SKM-1 (cell line): ENCODE data around the gene SCGB3A2.
"Not testable (repeated sequence)": the region's sequence is repeated elsewhere in the genome, so short reads cannot be mapped to it uniquely, and the experiment has no call there.

Experiments
- DNase-seq: peaks from one replicate; lab custom pipeline; 2025; ENCODE audit not compliant: unreplicated experiment; lab: John Stamatoyannopoulos, UW

Gene SCGB3A2

DNA sequence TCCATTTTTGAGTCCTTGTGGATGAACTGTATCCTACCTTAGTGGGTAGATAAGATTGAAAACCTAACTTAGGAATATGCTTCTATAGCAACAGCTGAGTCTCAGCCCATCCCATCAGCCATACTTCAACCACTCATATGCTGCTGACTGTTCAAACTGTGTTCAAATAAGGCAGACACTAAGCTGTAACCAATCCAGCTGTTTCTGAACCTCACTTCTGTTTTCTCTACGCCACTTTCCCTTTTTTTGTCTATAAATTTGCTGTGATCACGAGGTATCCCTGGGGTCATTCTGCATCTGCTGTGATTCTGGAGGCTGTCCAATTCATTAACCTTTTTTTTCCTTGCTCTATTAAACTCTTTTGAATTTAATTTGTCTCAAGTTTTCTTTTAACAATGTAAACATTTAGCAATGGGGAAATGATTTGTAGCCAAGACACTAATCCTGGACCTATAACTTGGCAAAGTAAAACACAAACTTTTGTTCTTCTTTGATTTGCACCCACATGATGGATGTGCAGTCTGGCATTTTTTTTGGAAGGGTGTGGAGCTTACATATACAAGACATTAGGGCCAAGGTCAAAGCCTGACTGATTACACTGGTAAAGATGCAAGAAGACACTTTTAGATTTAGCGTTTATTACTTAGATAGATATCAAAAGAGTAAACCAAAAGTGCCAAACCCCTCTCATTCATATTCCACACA, 14.9 kb upstream of the SCGB3A2 start:
- no peak for DNase-seq

GRCh38 chr5:147869112-147869511, 9.4 kb upstream of the SCGB3A2 start:
- DNase-seq = no peak

GRCh38 chr5:147869892-147870291, 8.6 kb upstream of the SCGB3A2 start:
- DNase-seq = not testable (repeated sequence)

DNA sequence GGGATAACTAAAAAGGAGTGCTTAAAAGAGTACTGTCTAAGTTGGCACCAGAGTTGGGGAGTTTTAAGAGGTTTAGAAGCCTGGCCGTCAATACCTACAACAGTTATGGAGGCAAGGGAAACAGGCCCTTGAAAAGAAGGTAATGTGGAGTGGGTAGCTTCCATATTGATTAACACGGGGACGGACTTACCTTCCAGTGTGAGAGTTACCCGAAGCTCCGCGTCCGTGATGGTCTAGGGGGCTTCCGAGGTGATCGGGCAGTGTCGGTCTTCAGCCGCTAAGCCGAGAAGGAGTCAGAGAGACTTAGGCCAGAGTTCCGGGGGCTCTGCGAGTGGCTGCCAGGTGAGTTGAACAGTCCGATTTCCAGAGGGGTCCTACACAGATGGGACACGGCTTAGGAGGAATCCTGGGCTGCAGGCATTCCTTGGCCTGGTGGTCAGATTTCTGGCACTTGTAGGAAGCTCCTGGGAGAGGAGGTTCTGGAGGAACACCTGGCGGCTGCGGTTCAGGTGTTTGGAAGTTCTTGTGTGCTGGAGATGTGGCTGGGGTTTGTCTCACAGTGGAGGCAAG, 6.4 kb upstream of the SCGB3A2 start:
- not testable (repeated sequence) for DNase-seq

DNA sequence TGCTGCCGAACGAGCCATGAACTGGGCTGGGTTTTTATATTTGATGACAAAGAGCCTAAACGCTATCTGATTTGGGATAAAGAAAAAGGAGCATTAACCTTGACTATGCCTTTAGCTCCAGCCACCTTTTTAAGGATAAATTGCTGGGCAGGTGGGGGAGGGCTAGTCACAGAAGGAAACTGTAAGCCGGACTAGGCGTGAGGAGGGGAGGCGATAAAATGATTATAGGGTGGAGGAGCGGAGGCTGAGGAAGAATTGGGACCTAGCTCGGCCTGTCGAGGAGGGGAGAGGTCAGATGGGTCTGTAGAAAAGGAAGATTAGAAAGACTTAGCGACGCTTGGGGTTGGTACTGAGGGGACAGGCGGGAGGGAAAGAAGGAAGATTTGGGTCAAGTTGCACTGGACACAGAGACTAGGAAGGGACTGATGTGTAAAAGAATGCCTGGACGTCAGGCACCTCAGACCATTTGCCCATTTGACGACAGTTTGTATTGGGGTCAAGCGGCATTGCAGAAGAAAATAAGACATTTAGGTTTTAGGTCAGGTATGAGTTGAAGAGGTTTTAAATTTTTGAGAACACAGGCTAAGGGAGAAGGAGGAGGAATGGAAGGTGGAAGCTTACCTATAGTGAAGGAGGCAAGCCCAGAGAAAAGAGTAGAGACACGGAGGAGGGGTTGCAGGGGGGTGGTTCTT, 5.6 kb upstream of the SCGB3A2 start:
- DNase-seq = not testable (repeated sequence)

- not testable (repeated sequence) for DNase-seq
Measured at GRCh38 chr5:147874118-147874875, 4.2 kb upstream of the SCGB3A2 start.

DNA sequence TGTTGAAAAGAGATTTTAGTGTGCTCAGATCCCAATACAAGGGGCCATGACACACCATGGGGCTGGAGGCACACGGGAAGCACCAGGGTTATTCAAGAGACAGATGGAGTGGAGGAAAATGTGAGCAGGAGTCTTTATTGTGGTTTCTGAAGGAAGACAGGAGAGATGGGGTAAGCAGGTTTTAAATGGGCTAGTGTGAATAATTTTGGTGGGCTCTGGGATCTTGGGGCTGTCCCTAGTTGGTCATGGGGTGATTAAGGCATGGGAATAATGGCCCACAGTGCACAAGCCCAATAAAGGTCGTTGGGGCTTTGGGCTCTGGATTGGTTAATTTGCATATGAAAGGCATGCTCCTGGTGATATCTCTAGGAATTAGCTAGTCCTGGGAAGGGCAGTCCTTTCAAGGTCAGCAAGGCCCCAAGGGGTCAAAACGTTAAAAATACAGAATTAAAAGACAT, 3.6 kb upstream of the SCGB3A2 start:
- DNase-seq = no peak

- no peak for DNase-seq
Measured at GRCh38 chr5:147876141-147876540, 2.4 kb upstream of the SCGB3A2 start.

- no peak for DNase-seq
Measured at GRCh38 chr5:147876626-147877025, 1.9 kb upstream of the SCGB3A2 start.

DNA sequence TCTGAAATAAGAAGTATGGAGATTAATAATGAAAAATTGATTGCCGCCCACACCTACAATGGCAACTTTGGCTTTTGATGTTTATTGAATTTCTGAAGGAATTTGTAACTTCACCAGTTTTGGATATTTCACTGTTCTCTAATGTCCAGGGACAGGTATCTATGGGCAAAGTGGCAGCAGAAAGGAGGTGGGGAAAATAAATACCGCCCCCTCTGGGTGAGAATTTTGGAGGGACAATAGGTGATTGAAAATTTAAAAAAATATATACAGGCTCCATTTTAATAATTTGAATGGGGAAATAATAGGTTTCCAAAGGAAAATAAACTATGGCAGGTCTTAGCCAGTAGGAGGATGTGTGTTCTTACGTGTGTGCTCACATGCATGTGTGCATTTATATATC, 1.3 kb downstream of the SCGB3A2 start:
- DNase-seq = no peak

- DNase-seq = no peak
Measured at GRCh38 chr5:147880487-147880886, 2.0 kb downstream of the SCGB3A2 start.

- DNase-seq = no peak
Measured at GRCh38 chr5:147882586-147883313, 4.2 kb downstream of the SCGB3A2 start.

GRCh38 chr5:147887026-147887627, 8.6 kb downstream of the SCGB3A2 start:
- DNase-seq = no peak

DNA sequence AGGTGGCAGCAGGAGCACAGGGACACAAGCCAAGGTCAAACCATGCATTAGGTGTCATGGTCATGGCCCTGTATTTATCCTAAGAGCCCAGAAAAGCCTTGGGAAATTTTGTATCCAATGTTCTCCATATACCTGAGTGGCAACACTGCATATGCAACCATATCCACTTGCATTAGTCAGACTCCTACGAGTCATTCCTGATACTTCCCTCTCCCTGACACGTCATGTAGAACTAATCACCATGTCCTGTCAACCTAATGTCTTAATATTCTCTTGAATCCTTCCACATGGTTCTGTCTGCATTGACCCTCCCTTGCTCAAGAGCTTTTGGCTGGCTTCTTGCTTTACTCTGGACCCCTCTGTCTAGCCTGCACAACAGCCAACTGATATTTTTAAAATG, 9.4 kb downstream of the SCGB3A2 start:
- no peak for DNase-seq

DNA sequence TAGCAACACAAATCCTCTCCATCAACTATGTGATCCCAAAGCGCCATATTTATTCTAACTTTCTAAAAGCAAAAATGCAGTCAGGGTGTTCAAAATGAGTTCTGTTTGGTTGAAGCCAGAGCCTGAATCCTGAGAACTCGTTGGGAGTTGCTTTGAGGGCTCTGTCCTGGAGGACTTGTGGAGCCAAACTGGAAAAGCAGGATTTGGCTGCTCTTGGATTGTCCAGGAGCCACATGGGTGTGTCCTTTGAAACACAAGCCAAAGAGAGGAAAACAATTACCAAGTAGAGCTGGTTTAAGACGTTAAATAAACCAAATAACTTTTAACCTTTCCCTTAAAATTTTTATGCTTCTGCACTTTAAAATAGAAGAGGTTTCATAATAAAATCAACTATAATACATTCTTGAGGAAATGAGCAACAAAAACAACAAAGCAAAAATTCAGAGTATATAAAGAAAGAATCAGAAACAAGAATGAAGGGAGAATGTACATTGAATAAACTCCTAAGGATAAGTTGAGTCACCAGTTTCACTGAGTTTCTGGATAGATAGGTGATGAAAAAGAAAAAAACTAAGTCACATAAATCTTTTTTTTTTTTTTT, 14.3 kb downstream of the SCGB3A2 start:
- no peak for DNase-seq

- DNase-seq = no peak
Measured at GRCh38 chr5:147893820-147894219, 15.3 kb downstream of the SCGB3A2 start.

DNA sequence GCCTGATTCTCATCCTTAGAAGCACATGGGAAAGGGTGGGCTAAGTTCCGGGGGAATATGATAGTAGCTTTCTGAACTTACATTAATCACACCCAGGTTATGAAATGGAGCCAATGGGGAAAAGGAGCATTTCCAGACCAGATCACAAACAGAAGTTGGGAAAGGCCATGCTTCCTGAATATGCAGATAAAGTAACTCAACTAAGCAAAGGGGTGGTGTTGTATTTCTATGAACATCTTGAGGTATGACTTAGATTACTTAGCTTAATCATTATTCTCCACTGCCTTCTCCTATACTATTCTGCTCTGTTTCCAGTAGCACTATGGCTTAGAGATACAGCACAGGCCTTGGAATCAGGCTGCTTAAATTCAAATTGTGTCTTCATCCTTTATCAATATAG, 17.4 kb downstream of the SCGB3A2 start:
- no peak for DNase-seq

GRCh38 chr5:147898875-147899401, 20.4 kb downstream of the SCGB3A2 start:
- no peak for DNase-seq

- no peak for DNase-seq
Measured at GRCh38 chr5:147901599-147902039, 23.1 kb downstream of the SCGB3A2 start.
